Limb (tissue), 2 donors: ENCODE results near the gene POR.
"Not testable (repeated sequence)": the region's sequence is repeated elsewhere in the genome, so short reads cannot be mapped to it uniquely, and the experiment has no call there.

Experiments
- DNase-seq, 2 donors: peaks; one replicate each; pipeline ENCODE4 v3.0.0-alpha.2; 2016; ENCODE audit errors: extremely low spot score in 2 of 2

The POR gene

GRCh38 chr7:75884476-75884875 is 30.5 kb upstream of the POR start:
- DNase-seq, result no peak

GRCh38 chr7:75885036-75885435 is 29.9 kb upstream of the POR start:
- no peak for DNase-seq

- no peak for DNase-seq
Measured at GRCh38 chr7:75887669-75888369, 27.1 kb upstream of the POR start.

GRCh38 chr7:75888464-75889222 is 26.3 kb upstream of the POR start:
- DNase-seq, result no peak

GRCh38 chr7:75889223-75889825 is 25.6 kb upstream of the POR start:
- DNase-seq, result no peak

- DNase-seq, result no peak
Measured at GRCh38 chr7:75889826-75890225, 25.1 kb upstream of the POR start.

- not testable (repeated sequence) for DNase-seq
Measured at GRCh38 chr7:75891237-75891636, 23.7 kb upstream of the POR start.

GRCh38 chr7:75891815-75892411 is 23.0 kb upstream of the POR start:
- DNase-seq, result no peak

GRCh38 chr7:75892634-75893272 is 22.2 kb upstream of the POR start:
- no peak for DNase-seq

GRCh38 chr7:75896803-75897327 is 18.1 kb upstream of the POR start:
- DNase-seq, result no peak

GRCh38 chr7:75900617-75901315 is 14.2 kb upstream of the POR start:
- DNase-seq, result no peak

GRCh38 chr7:75905785-75906604 is 9.0 kb upstream of the POR start:
- peak in 1 of 2 donors; percentile 61 for DNase-seq

- no peak for DNase-seq
Measured at GRCh38 chr7:75906991-75907667, 7.8 kb upstream of the POR start.

GRCh38 chr7:75907668-75908039 is 7.3 kb upstream of the POR start:
- DNase-seq, result not testable (repeated sequence)

- DNase-seq, result no peak
Measured at GRCh38 chr7:75909521-75910132, 5.3 kb upstream of the POR start.

GRCh38 chr7:75911186-75911585 is 3.8 kb upstream of the POR start:
- DNase-seq, result not testable (repeated sequence)

- no peak for DNase-seq
Measured at GRCh38 chr7:75913437-75913836, 1.5 kb upstream of the POR start.

GRCh38 chr7:75914169-75914654 is 743 bp upstream of the POR start:
- no peak for DNase-seq
